Measurements from ENCODE around the gene MTHFD1. TPM values are rescaled to one million over a fixed set of nuclear protein-coding genes. Genes with fewer than 3 reads are reported as not detected.

The MTHFD1 gene
- total RNA-seq, 2 experiments from 2014 or later, result 223 to 316 TPM

DNA sequence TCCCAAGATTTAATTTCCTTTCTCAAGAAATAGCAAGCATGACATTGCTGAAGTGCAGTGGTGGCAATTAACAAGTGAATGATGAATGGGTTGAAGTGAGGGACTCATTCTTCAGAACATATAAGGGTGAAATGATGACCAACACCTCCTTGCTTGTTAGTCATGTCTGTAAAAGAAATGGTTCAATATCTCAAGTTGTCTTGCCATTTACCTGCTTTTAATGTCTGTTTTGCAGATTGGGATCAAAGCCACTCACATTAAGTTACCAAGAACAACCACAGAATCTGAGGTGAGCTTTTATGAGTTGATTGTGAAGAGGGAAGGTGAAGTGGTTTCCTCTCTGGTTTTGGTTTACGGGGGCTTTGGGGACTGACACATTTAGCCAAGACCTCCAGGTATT lies 24.1 kb downstream of the MTHFD1 start:
- DNase-seq, result no peak
- CTCF ChIA-PET, result interaction anchor here (2.5 kb wide), 1 partner anchor 18 kb away, joined by 8 read pairs; no protein-coding TSS in a partner anchor
- peaks cover 52% of the 10 kb centered on the region for H3K4me1 Mint-ChIP-seq
- H3K27ac Mint-ChIP-seq, result peak overlapping the region; percentile 36
- no peaks in the 10 kb centered on the region for H3K9me3 Mint-ChIP-seq (ENCODE audit: low read depth)
- peak; percentile 53 for ATAC-seq
- H3K4me3 Mint-ChIP-seq, result no peak overlapping the region
- peaks cover 55% of the 10 kb centered on the region for H3K36me3 Mint-ChIP-seq
- H3K27me3 Mint-ChIP-seq, result no peaks in the 10 kb centered on the region

DNA sequence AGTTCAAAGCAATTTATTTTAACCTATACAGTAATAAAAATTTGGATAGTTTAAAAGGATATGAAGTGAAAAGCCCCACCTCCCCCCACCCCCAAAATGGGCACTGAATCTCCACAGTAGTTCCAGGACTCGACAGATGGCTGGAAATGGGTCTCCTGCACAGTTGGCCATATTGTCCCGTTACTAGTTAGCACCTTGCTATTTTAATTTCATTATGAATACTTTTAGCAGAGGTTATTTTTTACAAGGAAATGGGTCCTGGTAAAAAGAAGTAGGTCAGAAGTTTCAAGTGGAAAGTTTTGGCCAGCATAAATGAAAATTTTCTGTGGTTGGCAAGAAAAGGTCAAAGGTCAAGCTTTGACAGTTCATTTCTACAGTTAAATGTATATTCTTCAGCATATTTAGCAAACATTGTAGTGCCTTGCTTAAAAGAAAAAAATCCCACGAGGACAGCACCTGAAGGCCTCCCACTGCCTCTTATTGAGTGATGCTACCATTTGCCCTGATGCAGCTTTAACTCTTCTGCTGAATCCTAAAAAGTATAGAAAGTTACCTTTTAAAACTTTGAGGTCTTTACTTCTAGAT lies 28.3 kb downstream of the MTHFD1 start:
- CTCF ChIA-PET, result interaction anchor here (1.0 to 2.2 kb wide), 3 partner anchors 14 to 73 kb away, joined by 3 to 11 read pairs (median 3); no protein-coding TSS in a partner anchor
- Mint-ChIP-seq H3K27me3 (no peaks in the 10 kb centered on the region), H3K4me1 (peaks cover 36% of the 10 kb centered on the region), H3K9me3 (ENCODE audit: low read depth) (no peaks in the 10 kb centered on the region), H3K4me3 (no peak overlapping the region), H3K27ac (no peak overlapping the region), H3K36me3 (peaks cover 69% of the 10 kb centered on the region)
- no peak for DNase-seq
- no peak for ATAC-seq

GRCh38 chr14:64417055-64417770 lies 29.1 kb downstream of the MTHFD1 start:
- H3K36me3 Mint-ChIP-seq, result peaks cover 67% of the 10 kb centered on the region

GRCh38 chr14:64417771-64418125 lies 29.6 kb downstream of the MTHFD1 start:
- CTCF ChIA-PET, result interaction anchor here (2.2 kb wide), 1 partner anchor 12 kb away, joined by 11 read pairs; no protein-coding TSS in a partner anchor
- no peak for DNase-seq
- Mint-ChIP-seq H3K4me1 (peaks cover 35% of the 10 kb centered on the region), H3K4me3 (no peak overlapping the region), H3K27me3 (no peaks in the 10 kb centered on the region), H3K9me3 (ENCODE audit: low read depth) (no peaks in the 10 kb centered on the region), H3K27ac (no peak overlapping the region), H3K36me3 (peaks cover 70% of the 10 kb centered on the region)
- no peak for ATAC-seq

More at GRCh38 chr14:64417055-64417770, 29.1 kb downstream of the MTHFD1 start:
- H3K9me3 Mint-ChIP-seq (ENCODE audit: low read depth), result no peaks in the 10 kb centered on the region
- peak overlapping the region; percentile 60 for H3K27ac Mint-ChIP-seq
- DNase-seq, result no peak
- H3K4me3 Mint-ChIP-seq, result no peak overlapping the region
- H3K27me3 Mint-ChIP-seq, result no peaks in the 10 kb centered on the region
- CTCF ChIA-PET, result interaction anchor here (1.0 to 2.2 kb wide), 3 partner anchors 13 to 73 kb away, joined by 3 to 11 read pairs (median 3); no protein-coding TSS in a partner anchor
- H3K4me1 Mint-ChIP-seq, result peaks cover 33% of the 10 kb centered on the region
- no peak for ATAC-seq

GRCh38 chr14:64419003-64419402 lies 30.9 kb downstream of the MTHFD1 start:
- no peaks in the 10 kb centered on the region for H3K27me3 Mint-ChIP-seq
- DNase-seq (no peak), ATAC-seq (no peak)
- peaks cover 38% of the 10 kb centered on the region for H3K4me1 Mint-ChIP-seq
- H3K9me3 Mint-ChIP-seq (ENCODE audit: low read depth), result no peaks in the 10 kb centered on the region
- H3K36me3 Mint-ChIP-seq, result peaks cover 70% of the 10 kb centered on the region
- H3K4me3 Mint-ChIP-seq, result no peak overlapping the region
- CTCF ChIA-PET, result interaction anchor here (0.8 to 1.9 kb wide), 4 partner anchors 11 to 648 kb away, joined by 3 to 6 read pairs (median 4); no protein-coding TSS in a partner anchor
- H3K27ac Mint-ChIP-seq, result peak overlapping the region; percentile 22

- peak overlapping the region; percentile 63 for H3K27ac Mint-ChIP-seq
- H3K4me3 Mint-ChIP-seq, result no peak overlapping the region
- H3K36me3 Mint-ChIP-seq, result peaks cover 71% of the 10 kb centered on the region
- no peaks in the 10 kb centered on the region for H3K9me3 Mint-ChIP-seq (ENCODE audit: low read depth)
- CTCF ChIA-PET, result interaction anchor here (1.1 to 2.5 kb wide), 5 partner anchors 9 to 215 kb away, joined by 3 to 8 read pairs (median 3); no protein-coding TSS in a partner anchor
- DNase-seq (no peak), ATAC-seq (no peak)
- no peaks in the 10 kb centered on the region for H3K27me3 Mint-ChIP-seq
- peaks cover 35% of the 10 kb centered on the region for H3K4me1 Mint-ChIP-seq
These were observed 33.0 kb downstream of the MTHFD1 start for GRCh38 chr14:64421166-64421565.

- peaks cover 67% of the 10 kb centered on the region for H3K36me3 Mint-ChIP-seq
- no peaks in the 10 kb centered on the region for H3K9me3 Mint-ChIP-seq (ENCODE audit: low read depth)
- H3K27me3 Mint-ChIP-seq, result no peaks in the 10 kb centered on the region
- peaks cover 30% of the 10 kb centered on the region for H3K4me1 Mint-ChIP-seq
- CTCF ChIA-PET, result interaction anchor here (1.1 to 2.5 kb wide), 4 partner anchors 8 to 214 kb away, joined by 3 to 8 read pairs (median 3); no protein-coding TSS in a partner anchor
- H3K27ac Mint-ChIP-seq, result peak overlapping the region; percentile 66
- DNase-seq, result no peak
- no peak for ATAC-seq
- H3K4me3 Mint-ChIP-seq, result no peak overlapping the region
These were observed 33.9 kb downstream of the MTHFD1 start for GRCh38 chr14:64422005-64422404.

GRCh38 chr14:64422756-64423155 lies 34.6 kb downstream of the MTHFD1 start:
- peak; percentile 74 for ATAC-seq
- no peak for DNase-seq
- H3K4me3 Mint-ChIP-seq, result peak overlapping the region; percentile 3
- CTCF ChIA-PET, result interaction anchor here (1.2 to 2.5 kb wide), 3 partner anchors 10 to 214 kb away, joined by 4 to 8 read pairs (median 8); no protein-coding TSS in a partner anchor
- no peaks in the 10 kb centered on the region for H3K9me3 Mint-ChIP-seq (ENCODE audit: low read depth)
- H3K36me3 Mint-ChIP-seq, result peaks cover 67% of the 10 kb centered on the region
- H3K4me1 Mint-ChIP-seq, result peaks cover 29% of the 10 kb centered on the region
- H3K27ac Mint-ChIP-seq, result peak overlapping the region; percentile 66
- no peaks in the 10 kb centered on the region for H3K27me3 Mint-ChIP-seq

DNA sequence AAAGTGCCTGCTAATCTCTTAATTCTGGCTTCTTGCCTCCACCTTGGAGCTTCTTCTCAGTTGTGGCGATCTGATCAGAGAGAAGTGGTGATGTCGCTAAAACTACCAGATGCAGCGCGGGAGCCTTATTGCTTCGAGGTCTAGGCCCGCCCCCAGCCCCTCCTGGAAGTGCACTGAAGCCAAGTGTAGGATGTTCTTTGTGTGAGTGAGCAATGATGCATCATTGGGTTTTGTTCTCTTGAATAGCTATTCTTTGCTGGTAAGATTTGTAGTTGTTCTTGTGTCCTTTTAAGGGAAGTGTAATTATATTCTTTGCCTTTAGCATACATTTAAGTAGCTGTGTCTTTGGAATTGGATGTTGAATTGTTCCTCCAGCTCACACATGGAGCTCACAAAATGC lies 35.8 kb downstream of the MTHFD1 start:
- peaks cover 29% of the 10 kb centered on the region for H3K4me1 Mint-ChIP-seq
- no peak for ATAC-seq
- peaks cover 65% of the 10 kb centered on the region for H3K36me3 Mint-ChIP-seq
- H3K4me3 Mint-ChIP-seq, result no peak overlapping the region
- peak overlapping the region; percentile 62 for H3K27ac Mint-ChIP-seq
- DNase-seq, result no peak
- no peaks in the 10 kb centered on the region for H3K27me3 Mint-ChIP-seq
- CTCF ChIA-PET, result interaction anchor here (1.2 to 2.3 kb wide), 2 partner anchors 8 to 10 kb away, joined by 4 to 8 read pairs; no protein-coding TSS in a partner anchor
- H3K9me3 Mint-ChIP-seq (ENCODE audit: low read depth), result no peaks in the 10 kb centered on the region

GRCh38 chr14:64434528-64434927 lies 46.4 kb downstream of the MTHFD1 start:
- no peak for ATAC-seq
- H3K9me3 Mint-ChIP-seq (ENCODE audit: low read depth), result no peaks in the 10 kb centered on the region

DNA sequence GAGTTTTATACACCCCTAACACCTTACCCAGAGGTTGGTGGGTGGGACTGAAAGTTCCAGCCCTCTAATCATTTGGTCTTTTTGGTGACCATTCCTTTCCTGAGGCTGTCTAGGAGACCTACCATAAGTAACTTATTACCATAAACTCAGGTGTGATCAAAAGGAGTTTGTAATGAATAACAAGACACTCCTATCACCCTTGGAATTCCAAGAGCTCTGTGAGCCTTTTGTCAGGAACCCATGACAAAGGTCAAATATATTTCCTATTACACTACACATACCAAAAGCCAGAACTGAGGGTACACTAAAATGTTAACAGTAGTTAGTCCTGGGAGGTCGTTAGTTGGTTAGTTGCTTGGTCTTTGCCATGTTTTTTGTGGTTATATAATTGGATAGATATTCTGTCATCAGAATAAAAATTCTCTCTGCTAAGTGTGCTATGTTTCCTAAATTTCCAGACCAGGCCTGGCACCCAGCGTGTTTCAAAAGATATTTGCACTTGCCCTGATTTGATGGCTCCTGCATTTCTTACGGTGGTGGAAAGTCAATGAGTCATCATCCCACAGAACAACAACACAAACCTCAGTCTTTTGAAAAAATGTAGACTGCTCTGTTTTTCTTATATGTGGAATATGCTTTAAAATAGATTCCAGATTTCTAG lies 50.2 kb downstream of the MTHFD1 start:
- peak overlapping the region; percentile 64 for H3K27ac Mint-ChIP-seq
- H3K9me3 Mint-ChIP-seq (ENCODE audit: low read depth), result no peaks in the 10 kb centered on the region
- DNase-seq (no peak), ATAC-seq (peak; percentile 53)
- no peaks in the 10 kb centered on the region for H3K27me3 Mint-ChIP-seq
- no peak overlapping the region for H3K4me3 Mint-ChIP-seq
- peaks cover 19% of the 10 kb centered on the region for H3K4me1 Mint-ChIP-seq
- peaks cover 57% of the 10 kb centered on the region for H3K36me3 Mint-ChIP-seq
- CTCF ChIA-PET, result interaction anchor here (0.8 to 1.7 kb wide), 2 partner anchors 9 to 41 kb away, joined by 8 to 9 read pairs; no protein-coding TSS in a partner anchor

More at GRCh38 chr14:64434528-64434927, 46.4 kb downstream of the MTHFD1 start:
- CTCF ChIA-PET, result interaction anchor here (0.8 to 6.4 kb wide), 4 partner anchors 8 to 43 kb away, joined by 3 to 61 read pairs (median 6); no protein-coding TSS in a partner anchor
- Mint-ChIP-seq H3K27me3 (no peaks in the 10 kb centered on the region), H3K4me3 (no peak overlapping the region), H3K36me3 (peaks cover 59% of the 10 kb centered on the region), H3K27ac (no peak overlapping the region), H3K4me1 (peaks cover 19% of the 10 kb centered on the region)
- no peak for DNase-seq

- ATAC-seq, result no peak
- no peak for DNase-seq
- Mint-ChIP-seq H3K4me1 (peaks cover 25% of the 10 kb centered on the region), H3K27me3 (no peaks in the 10 kb centered on the region), H3K9me3 (ENCODE audit: low read depth) (no peaks in the 10 kb centered on the region), H3K36me3 (peaks cover 59% of the 10 kb centered on the region), H3K4me3 (no peak overlapping the region), H3K27ac (peak overlapping the region; percentile 64)
- CTCF ChIA-PET, result interaction anchor here (0.8 to 6.9 kb wide), 4 partner anchors 7 to 52 kb away, joined by 3 to 61 read pairs (median 8); no protein-coding TSS in a partner anchor
These were observed 51.0 kb downstream of the MTHFD1 start for GRCh38 chr14:64439141-64439540.

DNA sequence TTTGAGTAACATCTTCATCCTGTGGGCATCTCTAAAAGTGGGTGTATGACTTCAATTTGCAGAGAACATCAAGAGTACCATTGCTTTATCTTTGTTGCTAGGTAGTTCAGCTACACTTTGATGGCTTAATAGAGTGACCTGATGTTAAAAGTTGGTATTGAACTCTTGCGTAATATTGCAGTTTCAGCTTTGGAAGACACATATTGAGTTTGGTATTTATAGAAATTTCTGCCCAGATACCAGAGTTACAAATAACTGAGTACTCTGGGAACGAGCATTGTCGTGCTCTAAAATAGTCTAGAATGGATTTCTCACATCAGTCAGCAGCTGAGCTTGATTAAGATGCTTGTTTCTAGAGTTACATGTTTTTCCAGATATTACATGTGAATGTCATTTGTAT lies 52.3 kb downstream of the MTHFD1 start:
- no peaks in the 10 kb centered on the region for H3K9me3 Mint-ChIP-seq (ENCODE audit: low read depth)
- CTCF ChIA-PET, result interaction anchor here (6.9 kb wide), 1 partner anchor 8 kb away, joined by 61 read pairs; no protein-coding TSS in a partner anchor
- no peak overlapping the region for H3K4me3 Mint-ChIP-seq
- H3K27ac Mint-ChIP-seq, result no peak overlapping the region
- no peak for ATAC-seq
- peaks cover 38% of the 10 kb centered on the region for H3K4me1 Mint-ChIP-seq
- no peak for DNase-seq
- peaks cover 65% of the 10 kb centered on the region for H3K36me3 Mint-ChIP-seq
- no peaks in the 10 kb centered on the region for H3K27me3 Mint-ChIP-seq
